NT2/D1 (cell line): ENCODE results near the gene EPS15.
A peak's percentile ranks its signal among the peaks of the same experiment; 100 is the strongest.

ENCODE experiments used
- DNase-seq: peaks from one replicate; pipeline ENCODE4 v3.0.0-alpha.2; 2011; ENCODE audit warnings: low read depth, low spot score
- H3K27me3 ChIP-seq: 2 replicates; pipeline ENCODE4 v1.6.0; 2011; ENCODE audit warnings: mild to moderate bottlenecking; ENCODE audit not compliant: insufficient read length, insufficient read depth
- H3K36me3 ChIP-seq: 2 replicates; pipeline ENCODE4 v1.6.1; 2011; ENCODE audit warnings: mild to moderate bottlenecking, low read length, mixed read lengths; ENCODE audit not compliant: insufficient read depth, insufficient read length
- H3K4me1 ChIP-seq: 2 replicates; pipeline ENCODE4 v1.5.1; 2011; ENCODE audit not compliant: insufficient read depth, insufficient read length
- H3K4me3 ChIP-seq: 2 replicates; pipeline ENCODE4 v1.5.1; 2011; ENCODE audit warnings: low read depth; ENCODE audit not compliant: insufficient read length
- H3K9ac ChIP-seq: 2 replicates; pipeline ENCODE4 v1.6.0; 2011; ENCODE audit warnings: low read depth; ENCODE audit not compliant: insufficient read length
- H3K9me3 ChIP-seq: 2 replicates; pipeline ENCODE4 v1.5.1; 2011; ENCODE audit warnings: mild to moderate bottlenecking, low read length; ENCODE audit not compliant: insufficient read depth
- SUZ12 ChIP-seq: IDR thresholded peaks from 2 replicates; pipeline ENCODE4 v1.6.1; 2011; ENCODE audit not compliant: insufficient read length, insufficient read depth; ENCODE audit errors: extremely low read depth
- YY1 ChIP-seq: IDR thresholded peaks from 2 replicates; pipeline ENCODE4 v1.6.1; 2011; ENCODE audit not compliant: insufficient read length, insufficient read depth
- ZNF274 ChIP-seq: IDR thresholded peaks from 2 replicates; pipeline ENCODE4 v1.6.1; 2011; ENCODE audit warnings: mild to moderate bottlenecking, low read depth, low read length

Gene EPS15

GRCh38 chr1:51343624-51344023, 175.4 kb downstream of the EPS15 start:
- Histone ChIP-seq H3K27me3 (peaks cover 26% of the 10 kb centered on the region), H3K9ac (no peak overlapping the region), H3K36me3 (no peaks in the 10 kb centered on the region), H3K4me1 (peaks cover 14% of the 10 kb centered on the region), H3K9me3 (no peaks in the 10 kb centered on the region), H3K4me3 (no peak overlapping the region)
- TF ChIP-seq SUZ12 (no peak), YY1 (no peak)
- DNase-seq = no peak

- no peak for DNase-seq
- TF ChIP-seq YY1 = no peak
- no peaks in the 10 kb centered on the region for H3K9me3 ChIP-seq
- peaks cover 26% of the 10 kb centered on the region for H3K27me3 ChIP-seq
- H3K36me3 ChIP-seq = no peaks in the 10 kb centered on the region
- H3K4me1 ChIP-seq = peaks cover 14% of the 10 kb centered on the region
- no peak overlapping the region for H3K9ac ChIP-seq
- H3K4me3 ChIP-seq = no peak overlapping the region
Observed at GRCh38 chr1:51342591-51343206, 176.4 kb downstream of the EPS15 start.

GRCh38 chr1:51341876-51342496, 177.1 kb downstream of the EPS15 start:
- peaks cover 26% of the 10 kb centered on the region for H3K27me3 ChIP-seq
- H3K9ac ChIP-seq = no peak overlapping the region
- no peak overlapping the region for H3K4me3 ChIP-seq
- H3K9me3 ChIP-seq = no peaks in the 10 kb centered on the region
- peaks cover 14% of the 10 kb centered on the region for H3K4me1 ChIP-seq
- DNase-seq = no peak
- H3K36me3 ChIP-seq = no peaks in the 10 kb centered on the region
- TF ChIP-seq ZNF274 (no peak), SUZ12 (no peak), YY1 (no peak)

GRCh38 chr1:51340380-51340779, 178.7 kb downstream of the EPS15 start:
- Histone ChIP-seq H3K4me3 (no peak overlapping the region), H3K36me3 (no peaks in the 10 kb centered on the region), H3K9me3 (no peaks in the 10 kb centered on the region), H3K9ac (no peak overlapping the region), H3K27me3 (peaks cover 25% of the 10 kb centered on the region), H3K4me1 (peaks cover 10% of the 10 kb centered on the region)
- DNase-seq = no peak
- TF ChIP-seq SUZ12 (no peak), YY1 (no peak), ZNF274 (no peak)

GRCh38 chr1:51336711-51337110, 182.4 kb downstream of the EPS15 start:
- H3K4me1 ChIP-seq = peaks cover 3% of the 10 kb centered on the region
- H3K9ac ChIP-seq = no peak overlapping the region
- no peak for DNase-seq
- no peak for TF ChIP-seq SUZ12
- no peak for TF ChIP-seq YY1
- no peak for TF ChIP-seq ZNF274
- H3K36me3 ChIP-seq = no peaks in the 10 kb centered on the region
- H3K9me3 ChIP-seq = no peaks in the 10 kb centered on the region
- H3K27me3 ChIP-seq = no peaks in the 10 kb centered on the region
- H3K4me3 ChIP-seq = no peak overlapping the region

- H3K4me1 ChIP-seq = peaks cover 2% of the 10 kb centered on the region
- no peaks in the 10 kb centered on the region for H3K36me3 ChIP-seq
- TF ChIP-seq SUZ12 = no peak
- TF ChIP-seq YY1 = no peak
- TF ChIP-seq ZNF274 = no peak
- no peaks in the 10 kb centered on the region for H3K27me3 ChIP-seq
- no peak overlapping the region for H3K4me3 ChIP-seq
- no peaks in the 10 kb centered on the region for H3K9me3 ChIP-seq
- H3K9ac ChIP-seq = no peak overlapping the region
- DNase-seq = no peak
Observed at GRCh38 chr1:51336004-51336403, 183.1 kb downstream of the EPS15 start.

- peak overlapping the region; percentile 38 for H3K9ac ChIP-seq
- H3K4me1 ChIP-seq = peaks cover 7% of the 10 kb centered on the region
- no peaks in the 10 kb centered on the region for H3K9me3 ChIP-seq
- H3K36me3 ChIP-seq = no peaks in the 10 kb centered on the region
- peak overlapping the region; percentile 56 for H3K4me3 ChIP-seq
- peak; percentile 68 for DNase-seq
- peaks cover 20% of the 10 kb centered on the region for H3K27me3 ChIP-seq
- TF ChIP-seq SUZ12 (no peak), YY1 (no peak), ZNF274 (no peak)
Observed at GRCh38 chr1:51331206-51332100, 187.6 kb downstream of the EPS15 start.
